ENCODE measurements around the gene ATXN10. TPM values are rescaled to one million over a fixed set of nuclear protein-coding genes. Genes with fewer than 3 reads are reported as not detected.
A peak's percentile ranks its signal among the peaks of the same experiment; 100 is the strongest.

ATXN10 gene
- total and polyA plus RNA-seq, 2 of the 13 experiments (the other 11 are each of a cell fraction or from before 2014, with no cell fraction given), result 60.1 to 194 TPM

GRCh38 chr22:45638834-45639746 lies 32.5 kb upstream of the ATXN10 start (continued):
- TF ChIP-seq ZNF431 (CRISPR knock-in tag; IDR thresholded peaks at IDR 0.05; ENCODE audit: borderline replicate concordance, low read depth) (no peak), ZNF496 (CRISPR knock-in tag; IDR thresholded peaks at IDR 0.05; ENCODE audit: insufficient replicate concordance) (no peak), DR1 (CRISPR knock-in tag; IDR thresholded peaks at IDR 0.05) (no peak), CEBPB (IDR thresholded peaks at IDR 0.05; ENCODE audit: borderline replicate concordance, low read depth, low read length) (peak; percentile 75), ZNF644 (CRISPR knock-in tag; IDR thresholded peaks at IDR 0.05; ENCODE audit: low read depth) (0 out of 2 replicates have a peak, but pooled peaks have one; percentile 15), ZNF407 (CRISPR knock-in tag; IDR thresholded peaks at IDR 0.05; ENCODE audit: not compliant biosample characterization) (no peak), GPN1 (CRISPR knock-in tag; IDR thresholded peaks at IDR 0.05; ENCODE audit: borderline replicate concordance) (no peak), ZNF567 (CRISPR knock-in tag; IDR thresholded peaks at IDR 0.05; ENCODE audit: borderline replicate concordance) (no peak), PATZ1 (CRISPR knock-in tag; IDR thresholded peaks at IDR 0.05) (peak; percentile 62; the same call in 1 of the 2 replicates), MLXIP (CRISPR knock-in tag; IDR thresholded peaks at IDR 0.05; ENCODE audit: borderline replicate concordance) (no peak), ZNF563 (CRISPR knock-in tag; IDR thresholded peaks at IDR 0.05) (no peak), ZZZ3 (CRISPR knock-in tag; IDR thresholded peaks at IDR 0.05; ENCODE audit: borderline replicate concordance) (no peak), ZBTB7B (CRISPR knock-in tag; IDR thresholded peaks at IDR 0.05) (0 out of 2 replicates have a peak, but pooled peaks have one; percentile 13), ATF3 (CRISPR knock-in tag; IDR thresholded peaks at IDR 0.05) (peak; percentile 42; the same call in 1 of the 2 replicates)

All from HepG2 (cell line).